Measurements from ENCODE around the gene KCTD8.

The KCTD8 gene

GRCh38 chr4:44160776-44161367 is 287.7 kb downstream of the KCTD8 start:
- no peak for DNase-seq

GRCh38 chr4:44159991-44160390 is 288.6 kb downstream of the KCTD8 start:
- DNase-seq: no peak

- no peak for DNase-seq
These were observed 290.9 kb downstream of the KCTD8 start for GRCh38 chr4:44157611-44158277.

GRCh38 chr4:44150091-44150576 is 298.5 kb downstream of the KCTD8 start:
- DNase-seq: no peak

- DNase-seq: no peak
These were observed 299.3 kb downstream of the KCTD8 start for GRCh38 chr4:44149282-44149681.

GRCh38 chr4:44147571-44148075 is 301.0 kb downstream of the KCTD8 start:
- no peak for DNase-seq

GRCh38 chr4:44146516-44146915 is 302.1 kb downstream of the KCTD8 start:
- no peak for DNase-seq

- DNase-seq: no peak
These were observed 302.7 kb downstream of the KCTD8 start for GRCh38 chr4:44145868-44146267.

- DNase-seq: no peak
These were observed 316.1 kb downstream of the KCTD8 start for GRCh38 chr4:44132526-44132925.
